ENCODE measurements around the gene NLGN1. TPM values are rescaled to one million over a fixed set of nuclear protein-coding genes. Genes with fewer than 3 reads are reported as not detected.

The NLGN1 gene
- total RNA-seq, 1 experiment from 2014 or later = 5.2 TPM

GRCh38 chr3:173401369-173401768 is 3.8 kb downstream of the NLGN1 start:
- Histone ChIP-seq H2AFZ (ENCODE audit: low read length) (no peak overlapping the region), H3K79me2 (ENCODE audit: insufficient read depth, low read length) (peaks cover 3% of the 10 kb centered on the region; the same call in 1 of the 2 replicates), H3K27me3 (ENCODE audit: insufficient read depth, low read length) (no peaks in the 10 kb centered on the region), H4K8ac (replicated peaks; ENCODE audit: insufficient read length, low read depth, low read length) (no peak overlapping the region), H3K23ac (ENCODE audit: insufficient read length, low read depth, low read length) (no peak overlapping the region), H4K5ac (ENCODE audit: insufficient read length, low read depth, low read length) (no peak overlapping the region), H3K4me2 (ENCODE audit: insufficient read depth, insufficient read length, low read length) (no peak overlapping the region), H3K18ac (ENCODE audit: insufficient read length, low read depth, low read length) (no peak overlapping the region), H2AK5ac (ENCODE audit: insufficient read length, low read length) (no peak overlapping the region), H3K4ac (ENCODE audit: low read depth, low read length) (no peak overlapping the region), H3K4me1 (ENCODE audit: insufficient read depth, low read length) (no peaks in the 10 kb centered on the region), H4K20me1 (ENCODE audit: control insufficient read depth, insufficient read depth, insufficient read length) (no peaks in the 10 kb centered on the region), H3K56ac (ENCODE audit: insufficient read length, low read depth, low read length) (no peak overlapping the region), H2BK15ac (ENCODE audit: low read depth, low read length) (no peak overlapping the region), H3K79me1 (ENCODE audit: insufficient read depth, low read depth, low read length, poor library complexity, severe bottlenecking) (no peaks in the 10 kb centered on the region), H3K14ac (ENCODE audit: insufficient read depth, low read length) (no peak overlapping the region), H3K23me2 (ENCODE audit: insufficient read length, low read depth, low read length, poor library complexity, severe bottlenecking) (peaks cover 14% of the 10 kb centered on the region), H2BK20ac (ENCODE audit: low read depth, low read length, poor library complexity, severe bottlenecking) (no peak overlapping the region), H3K27ac (ENCODE audit: insufficient read length, low read depth, low read length) (no peak overlapping the region), H3K9me3 (ENCODE audit: control insufficient read depth, low read depth, low read length) (no peaks in the 10 kb centered on the region), H2BK12ac (ENCODE audit: insufficient read length, low read depth, low read length) (no peak overlapping the region), H3K9ac (ENCODE audit: extremely low read depth, insufficient read length, low read length) (no peak overlapping the region), H3T11ph (ENCODE audit: low read length) (no peak overlapping the region), H2BK120ac (ENCODE audit: low read depth, low read length, poor library complexity, severe bottlenecking) (no peak overlapping the region), H4K91ac (ENCODE audit: insufficient read length, low read depth, low read length) (no peak overlapping the region), H2BK5ac (ENCODE audit: insufficient read length, low read length) (no peak overlapping the region)
- peaks cover 18 to 23% of the 10 kb centered on the region in 2 experiments for H3K4me1 Mint-ChIP-seq
- peaks cover 18% of the 10 kb centered on the region for H3K27me3 Mint-ChIP-seq (ENCODE audit: low read depth)
- H3K4me3 Mint-ChIP-seq = no peak overlapping the region
- H3K9me3 Mint-ChIP-seq = no peaks in the 10 kb centered on the region
- TF ChIP-seq CTCF (conservative IDR thresholded peaks at IDR 0.05) = no peak
- no peaks in the 10 kb centered on the region for H3K36me3 Mint-ChIP-seq (ENCODE audit: insufficient read depth in 1 of 3, low read depth in 3 of 3)
- no peak overlapping the region; a peak in 1 of 7 replicates for H3K27ac Mint-ChIP-seq
- no peak for DNase-seq
- no CpG with 5 or more reads among the region's 3 CpGs for WGBS (ENCODE audit: extremely low coverage, insufficient read length, low lambda C conversion rate)

Measured in H9 (cell line).